Prostate gland (tissue), 2 donors: ENCODE data around the gene CYCS. TPM values are rescaled to one million over a fixed set of nuclear protein-coding genes. Genes with fewer than 3 reads are reported as not detected.
"Not testable (repeated sequence)": the region's sequence is repeated elsewhere in the genome, so short reads cannot be mapped to it uniquely, and the experiment has no call there.

Experiments used
- DNase-seq: peaks from one replicate; pipeline ENCODE4 v3.0.0-alpha.2; 2019; ENCODE audit warnings: low spot score
- H3K27ac ChIP-seq, 2 donors: fragments of 200-600 bp; sonication (generic); 2 replicates each; pipeline ENCODE4 v1.5.1; 2017 to 2019
- H3K27me3 ChIP-seq: fragments of 200-600 bp; sonication (generic); replicated peaks from 2 replicates; pipeline ENCODE4 v1.5.1; 2019; ENCODE audit not compliant: insufficient read depth
- H3K36me3 ChIP-seq, 2 donors: fragments of 200-600 bp; sonication (generic); 1 replicate in 1 of 2; 2 replicates in 1 of 2; pipeline versions ENCODE4 v1.5.1 to v1.8.1; 2017 to 2019
- H3K4me1 ChIP-seq: fragments of 200-600 bp; sonication (generic); replicated peaks from 2 replicates; pipeline ENCODE4 v1.5.1; 2019
- H3K4me3 ChIP-seq, 2 donors: fragments of 200-600 bp; sonication (generic); 2 replicates each; pipeline ENCODE4 v1.5.1; 2017 to 2019
- H3K9me3 ChIP-seq: fragments of 200-600 bp; sonication (generic); 2 replicates; pipeline ENCODE4 v1.5.1; 2017
- POLR2A ChIP-seq: fragments of 450-650 bp; IDR thresholded peaks from one replicate; pipeline ENCODE4 v1.6.1; 2016; ENCODE audit warnings: antibody characterized with exemption, mild to moderate bottlenecking
- POLR2AphosphoS5 ChIP-seq: sonication (generic); formaldehyde crosslinking; IDR thresholded peaks from one replicate; pipeline ENCODE4 v1.6.1; 2017; ENCODE audit warnings: antibody characterized with exemption
- WGBS: methylation state at CpG from one replicate; pipeline ENCODE4 v1.1.5; 2018; 5-methylcytosine and 5-hydroxymethylcytosine counted together
- intact Hi-C: fragments of 100-400 bp; cut with DNase I; formaldehyde crosslinking; loops from one replicate; pipeline ENCODE4 v1.14.2; 2022
- total RNA-seq, 2 donors: library from RNA; depleted of rRNA; stranded (reverse); fragments of >200 nt; gene quantifications; one replicate each; pipeline ENCODE4 v1.1.0, GENCODE V29; 2016
- TF ChIP-seq, protein P1 (sequence below), 4 experiments: fragments of 200-600 bp in 2 of 4; fragments of 450-650 bp in 2 of 4; sonication (generic) in 2 of 4; IDR thresholded peaks; 1 replicate in 3 of 4; 2 replicates in 1 of 4; pipeline ENCODE4 v1.5.1; 2016 to 2019; ENCODE audit warnings: antibody characterized with exemption in 4 of 4, mild to moderate bottlenecking in 2 of 4, moderate library complexity in 2 of 4

The CYCS gene
- total RNA-seq, 2 donors from 2014 or later, result 36.3 to 36.6 TPM

DNA sequence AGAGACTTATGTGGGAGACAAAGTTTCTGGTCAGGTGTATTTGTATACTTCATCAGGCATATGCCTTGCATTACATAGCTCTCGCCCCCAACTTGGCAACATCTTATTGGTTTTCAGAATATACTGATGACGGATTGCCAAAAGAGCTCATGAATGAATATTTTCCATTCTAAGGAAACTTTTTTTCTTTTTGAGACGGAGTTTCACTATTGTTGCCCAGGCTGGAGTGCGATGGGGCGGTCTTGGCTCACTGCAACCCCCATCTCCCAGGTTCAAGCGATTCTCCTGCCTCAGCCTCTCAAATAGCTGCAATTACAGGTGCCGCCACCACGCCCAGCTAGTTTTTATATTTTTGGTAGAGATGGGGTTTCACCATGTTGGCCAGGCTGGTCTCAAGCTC, 6.0 kb downstream of the CYCS start:
- Histone ChIP-seq H3K27ac (no peak overlapping the region), H3K27me3 (no peaks in the 10 kb centered on the region), H3K9me3 (no peaks in the 10 kb centered on the region), H3K4me1 (peaks cover 2% of the 10 kb centered on the region), H3K36me3 (no peaks in the 10 kb centered on the region), H3K4me3 (no peak overlapping the region)
- intact Hi-C loops, result no loop called here
- TF ChIP-seq POLR2AphosphoS5 (no peak), POLR2A (no peak)
- TF ChIP-seq, protein P1, sequence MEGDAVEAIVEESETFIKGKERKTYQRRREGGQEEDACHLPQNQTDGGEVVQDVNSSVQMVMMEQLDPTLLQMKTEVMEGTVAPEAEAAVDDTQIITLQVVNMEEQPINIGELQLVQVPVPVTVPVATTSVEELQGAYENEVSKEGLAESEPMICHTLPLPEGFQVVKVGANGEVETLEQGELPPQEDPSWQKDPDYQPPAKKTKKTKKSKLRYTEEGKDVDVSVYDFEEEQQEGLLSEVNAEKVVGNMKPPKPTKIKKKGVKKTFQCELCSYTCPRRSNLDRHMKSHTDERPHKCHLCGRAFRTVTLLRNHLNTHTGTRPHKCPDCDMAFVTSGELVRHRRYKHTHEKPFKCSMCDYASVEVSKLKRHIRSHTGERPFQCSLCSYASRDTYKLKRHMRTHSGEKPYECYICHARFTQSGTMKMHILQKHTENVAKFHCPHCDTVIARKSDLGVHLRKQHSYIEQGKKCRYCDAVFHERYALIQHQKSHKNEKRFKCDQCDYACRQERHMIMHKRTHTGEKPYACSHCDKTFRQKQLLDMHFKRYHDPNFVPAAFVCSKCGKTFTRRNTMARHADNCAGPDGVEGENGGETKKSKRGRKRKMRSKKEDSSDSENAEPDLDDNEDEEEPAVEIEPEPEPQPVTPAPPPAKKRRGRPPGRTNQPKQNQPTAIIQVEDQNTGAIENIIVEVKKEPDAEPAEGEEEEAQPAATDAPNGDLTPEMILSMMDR (IDR thresholded peaks at IDR 0.05), result no peak
- WGBS, result 97% methylated on average over 8 of the region's 8 CpGs
- no peak for DNase-seq

DNA sequence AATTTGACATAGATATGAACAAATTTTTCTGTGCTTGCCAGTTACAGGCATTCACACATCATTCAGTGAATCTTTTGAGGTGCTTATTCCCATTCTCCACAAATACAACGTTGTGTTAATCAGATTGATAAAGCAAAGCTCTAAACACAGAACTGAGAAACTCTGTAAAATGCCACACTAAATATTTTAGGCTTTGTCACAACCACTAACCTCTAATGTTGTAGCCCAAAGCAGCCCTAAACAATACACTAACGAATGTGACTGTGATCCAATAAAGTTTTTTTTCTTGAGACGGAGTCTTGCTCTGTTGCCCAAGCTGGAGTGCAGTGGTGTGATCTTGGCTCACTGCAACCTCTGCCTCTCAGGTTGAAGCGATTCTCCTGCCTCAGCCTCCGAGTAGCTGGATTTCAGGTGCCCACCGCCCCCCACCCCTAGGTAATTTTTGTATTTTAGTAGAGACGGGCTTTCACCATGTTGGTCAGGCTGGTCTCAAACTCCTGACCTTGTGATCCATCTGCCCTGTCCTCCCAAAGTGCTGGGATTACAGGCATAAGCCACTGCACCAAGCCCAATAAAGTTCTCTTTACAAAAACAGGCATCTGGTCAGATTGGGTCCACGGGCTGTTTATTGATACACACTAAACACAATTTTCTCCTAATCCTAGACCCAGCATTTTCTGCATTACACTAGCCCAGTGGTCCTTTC, 6.9 kb downstream of the CYCS start:
- intact Hi-C loops, result no loop called here
- Histone ChIP-seq H3K27ac (no peak overlapping the region), H3K9me3 (no peaks in the 10 kb centered on the region), H3K27me3 (no peaks in the 10 kb centered on the region), H3K36me3 (no peaks in the 10 kb centered on the region), H3K4me1 (peaks cover 2% of the 10 kb centered on the region), H3K4me3 (no peak overlapping the region)
- WGBS, result 83% methylated on average over 8 of the region's 8 CpGs
- TF ChIP-seq, protein P1 (IDR thresholded peaks at IDR 0.05), result no peak
- TF ChIP-seq POLR2AphosphoS5, result no peak
- no peak for TF ChIP-seq POLR2A
- no peak for DNase-seq

- H3K9me3 ChIP-seq, result no peaks in the 10 kb centered on the region
- H3K4me1 ChIP-seq, result peaks cover 2% of the 10 kb centered on the region
- H3K27ac ChIP-seq, result no peak overlapping the region
- TF ChIP-seq, protein P1 (IDR thresholded peaks at IDR 0.05), result no peak
- TF ChIP-seq POLR2A, result no peak
- no peak for TF ChIP-seq POLR2AphosphoS5
- DNase-seq, result no peak
- intact Hi-C loops, result no loop called here
- H3K27me3 ChIP-seq, result no peaks in the 10 kb centered on the region
- no peak overlapping the region for H3K4me3 ChIP-seq
- 77% methylated on average over 7 of the region's 7 CpGs for WGBS
- H3K36me3 ChIP-seq, result no peaks in the 10 kb centered on the region
These were observed 7.6 kb downstream of the CYCS start for GRCh38 chr7:25117226-25118047.

GRCh38 chr7:25116621-25117020, 8.4 kb downstream of the CYCS start:
- Histone ChIP-seq H3K27me3 (no peaks in the 10 kb centered on the region), H3K36me3 (no peaks in the 10 kb centered on the region), H3K27ac (no peak overlapping the region), H3K4me1 (peaks cover 2% of the 10 kb centered on the region), H3K4me3 (no peak overlapping the region), H3K9me3 (no peaks in the 10 kb centered on the region)
- no peak for DNase-seq
- 78% methylated on average over 5 of the region's 5 CpGs for WGBS
- intact Hi-C loops, result no loop called here
- TF ChIP-seq POLR2A (no peak), POLR2AphosphoS5 (no peak)
- TF ChIP-seq, protein P1 (IDR thresholded peaks at IDR 0.05), result no peak

DNA sequence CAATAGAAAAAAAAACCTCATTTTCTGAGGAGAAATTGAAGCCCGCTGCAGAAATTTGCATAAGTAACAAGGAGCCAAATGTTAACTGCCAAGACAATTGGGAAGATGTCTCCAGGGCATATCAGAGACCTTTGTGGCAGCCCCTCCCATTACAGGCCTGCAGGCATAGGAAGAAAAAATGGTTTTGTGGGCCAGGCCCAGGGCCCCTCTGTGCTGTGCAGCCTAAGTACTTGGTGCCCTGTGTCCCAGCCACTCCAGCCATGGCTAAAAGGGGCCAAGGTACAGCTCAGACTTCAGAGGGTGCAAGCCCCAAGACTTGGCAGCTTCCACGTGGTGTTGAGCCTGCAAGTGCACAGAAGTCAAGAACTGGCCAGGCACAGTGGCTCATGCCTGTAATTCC, 14.5 kb downstream of the CYCS start:
- H3K27me3 ChIP-seq, H3K36me3 ChIP-seq, DNase-seq, intact Hi-C loops, H3K27ac ChIP-seq, H3K4me3 ChIP-seq, H3K4me1 ChIP-seq, H3K9me3 ChIP-seq: not testable (repeated sequence)
- WGBS, result 86% methylated on average over 2 of the region's 2 CpGs
